ENCODE results near the gene EDRF1.

EDRF1 gene

DNA sequence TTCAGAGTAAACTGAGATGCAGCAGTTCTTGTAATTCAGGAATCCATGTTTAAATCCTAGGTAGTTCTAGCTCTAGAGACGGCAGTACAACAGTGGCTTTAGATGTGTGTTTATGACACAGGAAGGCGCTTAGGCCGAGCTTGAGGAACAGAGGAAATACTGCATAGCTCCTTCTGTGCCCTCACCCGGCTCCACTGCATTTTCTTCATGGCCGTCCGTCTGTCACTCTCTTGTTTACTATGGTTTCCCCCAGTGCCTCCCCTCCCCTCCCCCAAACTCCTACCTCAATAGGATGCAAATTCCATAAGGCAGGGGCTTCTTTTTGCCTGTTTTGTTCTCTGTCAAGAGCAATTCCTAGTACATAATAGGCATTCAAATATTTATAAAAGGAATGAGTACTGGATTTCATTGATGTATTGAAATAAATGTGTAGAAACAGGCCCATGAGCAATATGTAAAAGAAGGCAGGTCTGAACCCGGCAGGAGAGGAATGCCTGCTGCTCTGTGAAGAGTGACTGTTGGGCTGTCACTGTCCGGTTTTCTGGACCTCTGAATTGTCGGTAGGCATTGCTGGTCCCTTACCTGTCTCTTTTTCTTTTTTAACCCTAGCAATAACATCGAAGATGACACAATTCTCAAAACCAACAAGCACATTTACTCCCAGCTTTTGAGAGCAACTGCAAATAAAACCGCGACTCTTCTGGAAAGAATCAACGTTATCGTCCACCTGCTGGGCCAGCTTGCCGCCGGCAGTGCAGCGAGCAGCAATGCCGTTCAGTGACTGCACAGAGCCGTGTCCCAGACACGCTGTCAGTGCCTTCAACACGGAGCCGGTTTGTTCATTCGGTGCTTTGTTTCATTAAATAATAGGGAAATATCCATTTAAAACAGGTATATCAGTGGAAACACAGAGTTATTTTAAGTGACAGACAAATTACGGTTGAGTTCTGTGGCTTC, 43.5 kb downstream of the EDRF1 start:
- DNase-seq (ENCODE audit: low read depth, low spot score) = no peak

DNA sequence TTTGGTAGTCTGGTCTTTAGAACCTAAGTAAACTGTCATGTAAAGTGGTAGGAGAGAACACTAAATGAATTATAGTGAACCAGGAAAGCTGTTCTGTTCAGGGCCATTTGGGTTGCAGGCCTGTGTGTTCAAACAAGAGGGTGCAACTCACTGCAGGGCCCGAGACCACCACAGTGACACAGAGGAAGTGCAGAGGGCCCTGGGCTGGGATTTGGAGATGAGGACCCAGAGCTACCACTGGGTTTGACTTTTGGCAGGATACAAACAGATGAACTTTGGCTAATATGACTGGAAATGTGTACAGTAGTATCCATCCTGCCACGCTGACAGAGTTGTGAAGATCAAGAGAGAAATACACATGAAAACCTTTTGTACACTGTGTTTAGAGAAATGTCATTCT, 46.3 kb downstream of the EDRF1 start:
- DNase-seq (ENCODE audit: low read depth, low spot score) = no peak

DNA sequence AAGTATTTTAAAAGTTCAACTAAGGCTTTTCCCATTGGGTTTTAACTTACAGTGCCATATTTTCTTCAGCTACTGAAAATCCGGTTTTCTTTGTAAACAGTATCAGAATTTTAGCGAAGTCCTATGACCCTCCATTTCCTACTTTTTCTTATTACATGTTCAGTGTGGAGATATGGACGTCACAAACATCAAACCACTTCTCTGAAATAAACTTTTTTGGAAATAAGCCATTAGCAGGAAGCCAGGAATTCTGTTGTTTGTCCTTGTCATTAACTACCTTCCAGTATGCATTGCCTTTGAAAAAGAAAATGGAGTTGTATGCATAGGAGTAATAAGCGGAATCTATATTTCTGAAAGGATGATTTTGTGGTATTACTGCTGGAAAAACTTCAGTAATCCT, 47.0 kb downstream of the EDRF1 start:
- no peak for DNase-seq (ENCODE audit: low read depth, low spot score)

DNA sequence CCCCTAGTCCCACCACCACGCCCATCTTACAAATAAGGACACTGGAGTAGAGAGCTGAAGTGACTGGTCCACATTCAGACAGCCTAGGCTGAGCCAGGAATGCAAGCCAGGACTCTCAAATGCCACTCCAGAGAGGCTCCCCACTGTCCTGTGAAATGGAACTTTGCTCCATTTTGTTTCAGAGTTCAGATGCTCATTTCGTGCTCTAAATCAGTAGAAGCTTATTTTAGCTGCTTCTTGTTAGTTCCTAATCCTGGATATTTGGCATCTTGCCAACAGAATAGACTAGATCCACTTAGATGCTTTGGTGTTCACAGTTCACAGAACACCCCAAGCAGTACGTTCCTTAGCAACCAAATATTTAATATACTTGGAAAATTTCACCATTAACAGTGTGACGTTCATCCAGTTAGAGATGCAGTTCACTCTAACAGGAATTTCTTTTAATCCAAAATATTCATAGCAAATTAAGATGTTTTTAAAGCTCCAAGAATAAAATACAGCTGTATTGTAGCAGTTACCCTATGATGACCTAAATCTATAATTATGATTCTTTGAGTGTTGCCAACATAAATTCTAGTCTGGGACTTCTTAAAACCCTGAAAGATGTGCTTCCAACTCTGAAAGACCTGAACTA, 48.8 kb downstream of the EDRF1 start:
- no peak for DNase-seq (ENCODE audit: low read depth, low spot score)

GRCh38 chr10:125769175-125769574, 49.7 kb downstream of the EDRF1 start:
- DNase-seq (ENCODE audit: low read depth, low spot score) = no peak

DNA sequence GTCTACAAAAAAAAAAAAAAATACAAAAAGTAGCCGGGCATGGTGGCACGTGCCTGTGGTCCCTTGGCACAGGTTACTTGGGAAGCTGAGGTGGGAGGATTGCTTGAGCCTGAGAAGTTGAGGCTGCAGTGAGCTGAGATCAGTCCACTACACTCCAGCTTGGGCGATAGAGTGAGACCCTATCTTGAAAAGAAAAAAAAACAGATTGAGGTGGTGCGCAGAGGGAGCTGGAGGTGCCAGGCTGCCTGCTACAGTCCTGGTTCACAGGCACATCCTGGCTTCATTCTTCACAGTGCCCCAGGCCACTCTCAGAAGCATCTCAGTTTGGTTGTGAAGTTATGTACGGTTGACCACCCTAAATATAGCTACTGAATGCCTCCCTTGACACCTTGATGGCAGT, 51.3 kb downstream of the EDRF1 start:
- DNase-seq (ENCODE audit: low read depth, low spot score) = no peak

DNA sequence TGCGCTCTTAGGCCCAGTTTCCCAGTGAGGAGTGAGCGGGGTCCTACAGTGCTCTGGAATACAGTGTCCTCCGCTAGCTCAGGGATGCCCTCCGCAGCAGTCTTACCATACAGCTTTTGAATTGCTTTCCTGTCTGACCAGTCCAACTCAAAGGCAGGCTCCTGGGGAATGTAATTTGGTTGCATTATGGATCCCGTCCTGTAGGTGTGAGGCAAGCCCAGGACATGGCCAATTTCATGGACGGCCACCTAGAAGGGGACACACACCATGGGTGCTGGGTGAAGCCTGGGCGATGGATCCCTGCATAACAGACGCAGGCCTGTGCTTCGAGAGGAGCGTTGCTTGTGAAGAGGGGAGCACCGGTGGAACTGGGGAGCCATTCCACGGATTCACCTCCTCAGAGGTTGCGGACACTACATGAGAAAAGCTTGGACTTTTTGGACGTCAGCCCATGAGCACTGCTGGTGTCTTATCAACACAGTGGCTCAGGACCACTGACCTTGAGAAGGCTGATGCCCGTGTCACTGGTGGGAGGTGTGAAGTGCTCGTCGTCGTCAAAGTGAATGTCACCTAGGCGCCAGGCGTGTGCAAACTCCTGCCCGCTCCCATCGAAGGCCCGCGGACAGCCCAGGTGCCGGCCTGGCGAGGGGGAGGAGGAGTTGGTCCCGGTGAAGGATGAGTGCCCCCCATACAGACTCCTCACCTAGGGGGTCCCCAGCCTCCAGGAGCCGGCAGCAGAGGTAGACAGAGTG, 52.8 kb downstream of the EDRF1 start:
- no peak for DNase-seq (ENCODE audit: low read depth, low spot score)

DNA sequence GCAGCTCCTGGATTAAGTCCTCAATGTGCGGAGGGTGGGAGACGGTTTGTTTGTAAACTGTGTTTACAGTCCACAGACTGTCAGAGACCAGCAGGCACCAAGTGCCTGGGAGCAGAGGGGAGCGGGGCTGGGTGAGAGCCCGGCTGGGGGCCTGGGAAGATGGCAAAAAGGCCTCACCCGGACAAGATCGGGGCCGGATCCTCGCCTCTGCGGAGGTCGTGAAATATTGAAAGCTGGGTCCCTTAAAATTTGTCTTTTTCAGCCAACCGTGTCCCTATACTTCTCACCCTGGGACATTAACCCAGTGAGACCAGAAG, 53.3 kb downstream of the EDRF1 start:
- no peak for DNase-seq (ENCODE audit: low read depth, low spot score)

GRCh38 chr10:125773687-125774543, 54.4 kb downstream of the EDRF1 start:
- no peak for DNase-seq (ENCODE audit: low read depth, low spot score)

- no peak for DNase-seq (ENCODE audit: low read depth, low spot score)
These were observed 55.2 kb downstream of the EDRF1 start for GRCh38 chr10:125774581-125775191.

DNA sequence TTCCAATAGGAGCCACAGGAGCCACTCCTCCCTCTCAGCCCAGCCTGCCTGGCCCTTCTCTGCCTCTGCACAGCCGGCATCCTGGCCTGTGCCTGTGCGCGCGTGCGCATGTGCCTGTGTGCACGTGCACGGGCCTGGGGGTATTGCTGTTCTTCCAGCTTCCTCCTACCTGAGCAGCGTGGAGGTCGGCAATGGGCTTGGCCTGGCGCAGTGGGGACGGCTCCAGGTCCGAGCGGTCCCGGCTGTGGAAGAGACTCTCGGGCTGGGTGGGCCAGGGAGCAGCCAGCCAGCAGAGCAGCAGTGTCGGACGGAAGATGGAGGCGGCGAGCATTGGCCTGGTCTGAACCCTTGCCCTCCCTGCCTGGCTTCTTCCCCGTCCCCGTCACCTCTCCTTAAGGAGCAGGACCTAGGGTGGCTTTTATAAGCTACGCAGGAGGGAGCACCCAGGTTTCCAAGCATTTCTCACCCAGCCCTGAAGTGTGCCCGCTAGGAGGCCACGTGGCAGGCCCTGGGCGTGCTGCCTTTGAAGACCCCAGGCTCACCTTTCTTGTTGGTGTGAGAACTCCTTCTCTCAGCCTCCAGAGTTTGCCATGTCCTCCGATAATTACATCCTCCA, 56.1 kb downstream of the EDRF1 start, which contains the start of gene MMP21:
TSS of gene MMP21 (minus strand) at position 331 of the 616 bp plus-strand sequence. CDS start at position 331, 0 bp downstream.
- DNase-seq (ENCODE audit: low read depth, low spot score) = no peak

DNA sequence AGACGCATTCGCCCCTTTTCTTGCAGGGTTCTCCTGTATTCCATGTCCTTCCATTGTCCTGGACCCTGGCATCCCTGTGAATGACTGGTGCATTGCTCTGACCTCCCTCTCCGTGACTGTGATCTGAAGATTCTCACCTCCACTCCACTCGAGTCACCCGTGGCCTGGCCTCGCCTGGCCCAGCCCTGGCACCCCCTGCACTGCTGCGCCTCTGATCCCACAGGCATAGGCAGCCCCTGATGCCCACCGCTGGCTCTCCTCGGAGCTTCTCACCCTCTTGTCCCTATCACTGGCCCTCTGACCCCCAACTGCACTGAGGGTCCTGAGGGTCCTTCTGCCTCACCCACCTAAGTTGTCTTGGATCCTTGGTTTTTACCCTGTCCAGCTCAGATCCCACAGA, 58.3 kb downstream of the EDRF1 start:
- DNase-seq (ENCODE audit: low read depth, low spot score) = no peak

GRCh38 chr10:125778556-125778955, 59.0 kb downstream of the EDRF1 start:
- no peak for DNase-seq (ENCODE audit: low read depth, low spot score)

GRCh38 chr10:125779403-125780327, 60.2 kb downstream of the EDRF1 start:
- DNase-seq (ENCODE audit: low read depth, low spot score) = no peak

GRCh38 chr10:125781374-125781773, 61.9 kb downstream of the EDRF1 start:
- DNase-seq (ENCODE audit: low read depth, low spot score) = no peak

DNA sequence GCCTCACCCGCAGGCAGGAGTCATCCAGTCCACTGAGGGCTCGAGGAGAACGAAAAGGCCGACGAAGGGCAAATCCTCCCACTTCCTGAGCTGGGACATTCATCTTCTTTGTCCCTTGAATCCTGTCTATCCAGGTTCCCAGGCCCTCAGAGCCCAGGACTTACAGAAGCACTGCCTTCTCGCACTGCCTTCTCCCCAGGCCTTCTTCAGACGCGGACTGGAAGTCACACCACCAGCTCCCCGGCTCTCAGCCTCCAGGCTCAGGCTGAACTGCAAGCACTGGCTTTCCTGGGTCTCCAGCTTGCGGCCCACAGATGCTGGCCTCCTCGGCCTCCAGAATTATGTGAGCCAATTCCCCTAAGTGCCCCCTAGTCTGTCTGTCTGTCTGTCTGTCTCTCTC, 62.5 kb downstream of the EDRF1 start:
- DNase-seq (ENCODE audit: low read depth, low spot score) = no peak

DNA sequence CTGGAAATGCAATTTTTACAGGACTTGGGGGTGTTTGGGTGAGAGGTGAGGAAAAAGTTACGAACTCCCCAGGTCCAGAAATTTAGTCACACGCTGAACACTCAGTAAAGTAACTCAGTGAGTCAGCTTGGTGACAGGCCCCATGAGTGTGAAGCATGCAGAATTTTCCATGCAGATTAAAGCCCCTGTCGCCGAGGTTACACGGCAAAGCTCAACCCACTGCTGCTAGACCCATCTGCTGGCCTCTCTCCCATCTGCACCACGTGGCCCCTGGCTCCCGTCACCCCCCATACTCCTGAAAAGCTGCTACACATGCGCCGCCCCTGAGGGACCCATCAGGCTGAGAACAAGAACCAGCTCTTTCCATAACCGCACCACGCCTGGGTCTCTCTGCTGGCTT, 63.1 kb downstream of the EDRF1 start:
- no peak for DNase-seq (ENCODE audit: low read depth, low spot score)

DNA sequence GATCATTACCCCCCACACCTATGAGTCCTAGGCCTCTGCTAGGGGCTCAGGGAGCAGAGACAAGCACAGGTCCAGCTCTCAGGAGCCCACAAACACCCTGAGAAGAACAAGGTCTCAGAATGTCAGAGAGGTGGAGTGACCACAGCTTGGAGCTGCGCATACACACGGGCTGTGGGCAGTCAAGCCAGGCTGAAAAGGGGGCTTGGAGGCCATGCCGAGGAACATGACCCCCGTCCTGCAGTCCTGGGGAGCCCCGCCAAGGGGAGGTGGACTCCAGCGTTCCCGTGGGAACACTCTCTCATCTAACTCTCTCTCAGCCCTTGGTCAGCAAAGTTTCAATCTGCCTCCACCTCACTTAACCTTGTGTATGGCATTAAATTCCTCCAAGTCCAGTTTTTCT, 63.9 kb downstream of the EDRF1 start:
- DNase-seq (ENCODE audit: low read depth, low spot score) = no peak

DNA sequence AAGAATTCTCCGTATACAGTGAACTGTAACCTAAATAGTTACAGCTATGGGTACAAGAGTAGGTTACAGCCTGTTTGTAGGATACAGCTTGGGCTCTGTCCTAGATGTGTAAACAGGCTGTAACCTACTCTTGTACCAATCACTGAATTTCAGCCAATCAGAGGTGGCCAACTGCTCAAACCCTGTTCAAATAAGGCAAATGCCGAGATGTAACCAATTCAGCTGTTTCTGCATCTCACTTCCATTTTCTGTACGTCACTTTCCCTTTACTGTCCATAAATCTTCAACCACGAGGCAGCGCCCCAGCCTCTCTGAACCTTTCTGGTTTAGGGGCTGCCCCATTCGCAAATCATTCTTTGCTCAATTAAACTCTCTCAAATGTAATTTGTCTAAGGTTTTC, 64.4 kb downstream of the EDRF1 start:
- DNase-seq (ENCODE audit: low read depth, low spot score) = no peak
